ENCODE results near the gene GRIP1. TPM values are rescaled to one million over a fixed set of nuclear protein-coding genes. Genes with fewer than 3 reads are reported as not detected.

GRIP1 gene
- total and polyA plus RNA-seq, 2 experiments from 2014 or later, result 5.1 to 13.7 TPM

DNA sequence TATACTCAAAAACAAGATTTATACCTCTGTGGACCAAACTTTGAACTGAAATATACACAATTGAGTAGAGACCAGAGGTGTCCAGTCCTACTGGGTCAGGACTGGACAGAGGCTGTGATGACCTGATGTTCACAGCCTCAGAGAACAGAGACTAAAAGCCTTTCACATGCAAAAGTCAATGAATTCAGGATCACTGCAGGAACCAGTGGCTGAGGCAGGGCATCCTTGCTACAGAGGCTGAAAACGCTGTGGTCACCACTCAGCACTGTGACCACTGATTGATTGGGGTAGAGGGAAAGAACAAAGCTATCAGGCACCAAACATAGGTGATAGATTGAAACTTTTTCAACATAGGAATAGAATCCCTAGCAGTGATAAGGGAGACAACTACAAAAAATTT lies 25.1 kb downstream of the GRIP1 start:
- H2AFZ ChIP-seq, result no peak overlapping the region
- no peaks in the 10 kb centered on the region for H3K79me2 ChIP-seq (replicated peaks; ENCODE audit: insufficient read depth)
- H3K9me2 ChIP-seq (ENCODE audit: insufficient read depth), result no peaks in the 10 kb centered on the region
- H3K36me3 ChIP-seq (ENCODE audit: insufficient read depth), result no peaks in the 10 kb centered on the region
- H3K4me3 ChIP-seq, result no peak overlapping the region
- no peaks in the 10 kb centered on the region for H3F3A ChIP-seq (replicated peaks; ENCODE audit: low read depth)
- Mint-ChIP-seq H3K4me1 (peaks cover 23% of the 10 kb centered on the region), H3K27ac (no peak overlapping the region), H3K27me3 (ENCODE audit: insufficient read depth, low read depth, poor library complexity) (no peaks in the 10 kb centered on the region), H3K4me3 (no peak overlapping the region), H3K36me3 (ENCODE audit: low read depth) (no peaks in the 10 kb centered on the region), H3K9me3 (no peaks in the 10 kb centered on the region)
- TF ChIP-seq, protein P1, sequence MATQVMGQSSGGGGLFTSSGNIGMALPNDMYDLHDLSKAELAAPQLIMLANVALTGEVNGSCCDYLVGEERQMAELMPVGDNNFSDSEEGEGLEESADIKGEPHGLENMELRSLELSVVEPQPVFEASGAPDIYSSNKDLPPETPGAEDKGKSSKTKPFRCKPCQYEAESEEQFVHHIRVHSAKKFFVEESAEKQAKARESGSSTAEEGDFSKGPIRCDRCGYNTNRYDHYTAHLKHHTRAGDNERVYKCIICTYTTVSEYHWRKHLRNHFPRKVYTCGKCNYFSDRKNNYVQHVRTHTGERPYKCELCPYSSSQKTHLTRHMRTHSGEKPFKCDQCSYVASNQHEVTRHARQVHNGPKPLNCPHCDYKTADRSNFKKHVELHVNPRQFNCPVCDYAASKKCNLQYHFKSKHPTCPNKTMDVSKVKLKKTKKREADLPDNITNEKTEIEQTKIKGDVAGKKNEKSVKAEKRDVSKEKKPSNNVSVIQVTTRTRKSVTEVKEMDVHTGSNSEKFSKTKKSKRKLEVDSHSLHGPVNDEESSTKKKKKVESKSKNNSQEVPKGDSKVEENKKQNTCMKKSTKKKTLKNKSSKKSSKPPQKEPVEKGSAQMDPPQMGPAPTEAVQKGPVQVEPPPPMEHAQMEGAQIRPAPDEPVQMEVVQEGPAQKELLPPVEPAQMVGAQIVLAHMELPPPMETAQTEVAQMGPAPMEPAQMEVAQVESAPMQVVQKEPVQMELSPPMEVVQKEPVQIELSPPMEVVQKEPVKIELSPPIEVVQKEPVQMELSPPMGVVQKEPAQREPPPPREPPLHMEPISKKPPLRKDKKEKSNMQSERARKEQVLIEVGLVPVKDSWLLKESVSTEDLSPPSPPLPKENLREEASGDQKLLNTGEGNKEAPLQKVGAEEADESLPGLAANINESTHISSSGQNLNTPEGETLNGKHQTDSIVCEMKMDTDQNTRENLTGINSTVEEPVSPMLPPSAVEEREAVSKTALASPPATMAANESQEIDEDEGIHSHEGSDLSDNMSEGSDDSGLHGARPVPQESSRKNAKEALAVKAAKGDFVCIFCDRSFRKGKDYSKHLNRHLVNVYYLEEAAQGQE (IDR thresholded peaks at IDR 0.05; ENCODE audit: unreplicated experiment), result no peak
- TF ChIP-seq NANOG (IDR thresholded peaks at IDR 0.05; ENCODE audit: borderline replicate concordance) (no peak), EZH2phosphoT487 (IDR thresholded peaks at IDR 0.05; ENCODE audit: unreplicated experiment) (no peak), ZNF114 (CRISPR knock-in tag; IDR thresholded peaks at IDR 0.05) (no peak), JUNB (IDR thresholded peaks at IDR 0.05; ENCODE audit: unreplicated experiment) (no peak), CTCF (conservative IDR thresholded peaks at IDR 0.05; ENCODE audit: low read depth in 2 of 2) (no peak), CREB1 (CRISPR knock-in tag; IDR thresholded peaks at IDR 0.05; ENCODE audit: low read depth) (no peak), EZH2 (IDR thresholded peaks at IDR 0.05; ENCODE audit: low read depth, unreplicated experiment) (no peak), STAT1 (IDR thresholded peaks at IDR 0.05; ENCODE audit: unreplicated experiment) (no peak), ZNF331 (CRISPR knock-in tag; IDR thresholded peaks at IDR 0.05; ENCODE audit: low read depth) (no peak), POLR2AphosphoS5 (IDR thresholded peaks at IDR 0.05; ENCODE audit: low read depth) (no peak)
- TF ChIP-seq, protein P2, sequence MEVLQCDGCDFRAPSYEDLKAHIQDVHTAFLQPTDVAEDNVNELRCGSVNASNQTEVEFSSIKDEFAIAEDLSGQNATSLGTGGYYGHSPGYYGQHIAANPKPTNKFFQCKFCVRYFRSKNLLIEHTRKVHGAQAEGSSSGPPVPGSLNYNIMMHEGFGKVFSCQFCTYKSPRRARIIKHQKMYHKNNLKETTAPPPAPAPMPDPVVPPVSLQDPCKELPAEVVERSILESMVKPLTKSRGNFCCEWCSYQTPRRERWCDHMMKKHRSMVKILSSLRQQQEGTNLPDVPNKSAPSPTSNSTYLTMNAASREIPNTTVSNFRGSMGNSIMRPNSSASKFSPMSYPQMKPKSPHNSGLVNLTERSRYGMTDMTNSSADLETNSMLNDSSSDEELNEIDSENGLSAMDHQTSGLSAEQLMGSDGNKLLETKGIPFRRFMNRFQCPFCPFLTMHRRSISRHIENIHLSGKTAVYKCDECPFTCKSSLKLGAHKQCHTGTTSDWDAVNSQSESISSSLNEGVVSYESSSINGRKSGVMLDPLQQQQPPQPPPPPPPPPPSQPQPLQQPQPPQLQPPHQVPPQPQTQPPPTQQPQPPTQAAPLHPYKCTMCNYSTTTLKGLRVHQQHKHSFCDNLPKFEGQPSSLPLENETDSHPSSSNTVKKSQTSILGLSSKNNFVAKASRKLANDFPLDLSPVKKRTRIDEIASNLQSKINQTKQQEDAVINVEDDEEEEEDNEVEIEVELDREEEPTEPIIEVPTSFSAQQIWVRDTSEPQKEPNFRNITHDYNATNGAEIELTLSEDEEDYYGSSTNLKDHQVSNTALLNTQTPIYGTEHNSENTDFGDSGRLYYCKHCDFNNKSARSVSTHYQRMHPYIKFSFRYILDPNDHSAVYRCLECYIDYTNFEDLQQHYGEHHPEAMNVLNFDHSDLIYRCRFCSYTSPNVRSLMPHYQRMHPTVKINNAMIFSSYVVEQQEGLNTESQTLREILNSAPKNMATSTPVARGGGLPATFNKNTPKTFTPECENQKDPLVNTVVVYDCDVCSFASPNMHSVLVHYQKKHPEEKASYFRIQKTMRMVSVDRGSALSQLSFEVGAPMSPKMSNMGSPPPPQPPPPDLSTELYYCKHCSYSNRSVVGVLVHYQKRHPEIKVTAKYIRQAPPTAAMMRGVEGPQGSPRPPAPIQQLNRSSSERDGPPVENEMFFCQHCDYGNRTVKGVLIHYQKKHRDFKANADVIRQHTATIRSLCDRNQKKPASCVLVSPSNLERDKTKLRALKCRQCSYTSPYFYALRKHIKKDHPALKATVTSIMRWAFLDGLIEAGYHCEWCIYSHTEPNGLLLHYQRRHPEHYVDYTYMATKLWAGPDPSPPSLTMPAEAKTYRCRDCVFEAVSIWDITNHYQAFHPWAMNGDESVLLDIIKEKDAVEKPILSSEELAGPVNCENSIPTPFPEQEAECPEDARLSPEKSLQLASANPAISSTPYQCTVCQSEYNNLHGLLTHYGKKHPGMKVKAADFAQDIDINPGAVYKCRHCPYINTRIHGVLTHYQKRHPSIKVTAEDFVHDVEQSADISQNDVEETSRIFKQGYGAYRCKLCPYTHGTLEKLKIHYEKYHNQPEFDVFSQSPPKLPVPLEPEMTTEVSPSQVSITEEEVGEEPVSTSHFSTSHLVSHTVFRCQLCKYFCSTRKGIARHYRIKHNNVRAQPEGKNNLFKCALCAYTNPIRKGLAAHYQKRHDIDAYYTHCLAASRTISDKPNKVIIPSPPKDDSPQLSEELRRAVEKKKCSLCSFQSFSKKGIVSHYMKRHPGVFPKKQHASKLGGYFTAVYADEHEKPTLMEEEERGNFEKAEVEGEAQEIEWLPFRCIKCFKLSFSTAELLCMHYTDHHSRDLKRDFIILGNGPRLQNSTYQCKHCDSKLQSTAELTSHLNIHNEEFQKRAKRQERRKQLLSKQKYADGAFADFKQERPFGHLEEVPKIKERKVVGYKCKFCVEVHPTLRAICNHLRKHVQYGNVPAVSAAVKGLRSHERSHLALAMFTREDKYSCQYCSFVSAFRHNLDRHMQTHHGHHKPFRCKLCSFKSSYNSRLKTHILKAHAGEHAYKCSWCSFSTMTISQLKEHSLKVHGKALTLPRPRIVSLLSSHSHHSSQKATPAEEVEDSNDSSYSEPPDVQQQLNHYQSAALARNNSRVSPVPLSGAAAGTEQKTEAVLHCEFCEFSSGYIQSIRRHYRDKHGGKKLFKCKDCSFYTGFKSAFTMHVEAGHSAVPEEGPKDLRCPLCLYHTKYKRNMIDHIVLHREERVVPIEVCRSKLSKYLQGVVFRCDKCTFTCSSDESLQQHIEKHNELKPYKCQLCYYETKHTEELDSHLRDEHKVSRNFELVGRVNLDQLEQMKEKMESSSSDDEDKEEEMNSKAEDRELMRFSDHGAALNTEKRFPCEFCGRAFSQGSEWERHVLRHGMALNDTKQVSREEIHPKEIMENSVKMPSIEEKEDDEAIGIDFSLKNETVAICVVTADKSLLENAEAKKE (CRISPR knock-in tag; IDR thresholded peaks at IDR 0.05), result no peak
- TF ChIP-seq, protein P3, sequence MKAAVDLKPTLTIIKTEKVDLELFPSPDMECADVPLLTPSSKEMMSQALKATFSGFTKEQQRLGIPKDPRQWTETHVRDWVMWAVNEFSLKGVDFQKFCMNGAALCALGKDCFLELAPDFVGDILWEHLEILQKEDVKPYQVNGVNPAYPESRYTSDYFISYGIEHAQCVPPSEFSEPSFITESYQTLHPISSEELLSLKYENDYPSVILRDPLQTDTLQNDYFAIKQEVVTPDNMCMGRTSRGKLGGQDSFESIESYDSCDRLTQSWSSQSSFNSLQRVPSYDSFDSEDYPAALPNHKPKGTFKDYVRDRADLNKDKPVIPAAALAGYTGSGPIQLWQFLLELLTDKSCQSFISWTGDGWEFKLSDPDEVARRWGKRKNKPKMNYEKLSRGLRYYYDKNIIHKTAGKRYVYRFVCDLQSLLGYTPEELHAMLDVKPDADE (IDR thresholded peaks at IDR 0.05), result no peak
- H3K27me3 ChIP-seq (ENCODE audit: insufficient read depth), result no peaks in the 10 kb centered on the region
- no peaks in the 10 kb centered on the region for H4K20me1 ChIP-seq (replicated peaks; ENCODE audit: insufficient read depth)
- ATAC-seq (peak; percentile 97), DNase-seq (ENCODE audit: low spot score) (peak; percentile 56)
- H3K27ac ChIP-seq (ENCODE audit: low read depth), result no peak overlapping the region
- H3K4me2 ChIP-seq, result no peak overlapping the region
- peaks cover 10% of the 10 kb centered on the region for H3K4me1 ChIP-seq (ENCODE audit: insufficient read depth)
